Measurements from ENCODE around the gene GJA1. TPM values are rescaled to one million over a fixed set of nuclear protein-coding genes. Genes with fewer than 3 reads are reported as not detected.
"Not testable (repeated sequence)": the region's sequence is repeated elsewhere in the genome, so short reads cannot be mapped to it uniquely, and the experiment has no call there.

The GJA1 gene
- polyA plus RNA-seq, result 10 to 100 TPM; 21.5 to 76.7 TPM

GRCh38 chr6:121435444-121436069 is at the start of gene GJA1:
Gene GJA1 (plus strand): TSS chr6:121435646. CDS start chr6:121446848, 11,202 bp downstream.
- WGBS, 2 donors, result 17 to 31% methylated on average over 5 of the region's 5 CpGs
- no peaks in the 10 kb centered on the region for H3K27me3 ChIP-seq (ENCODE audit: control insufficient read depth in 1 of 2, insufficient read depth in 2 of 2, low read length in 2 of 2)
- peak within 1 kb of the TSS; percentile 80 to 94 for H3K27ac ChIP-seq (ENCODE audit: low read depth in 2 of 2, low read length in 1 of 2)
- no peaks in the 10 kb centered on the region for H3K9me3 ChIP-seq (ENCODE audit: control insufficient read depth in 2 of 2, insufficient read depth in 1 of 2, low read depth in 1 of 2, low read length in 1 of 2)
- H3K4me1 ChIP-seq (ENCODE audit: control insufficient read depth in 2 of 2, insufficient read depth in 2 of 2, low read length in 1 of 2), result no peaks in the 10 kb centered on the region
- H3K36me3 ChIP-seq (ENCODE audit: control insufficient read depth in 2 of 2, insufficient read depth in 2 of 2, low read length in 1 of 2), result no peaks in the 10 kb centered on the region
- H3K4me3 ChIP-seq (ENCODE audit: low read depth in 1 of 2, low read length in 2 of 2), result peak within 1 kb of the TSS; percentile 60 to 93

GRCh38 chr6:121386551-121386950 is 48.9 kb upstream of the GJA1 start:
- H3K4me3 ChIP-seq (ENCODE audit: low read depth in 1 of 2, low read length in 2 of 2); H3K27ac ChIP-seq (ENCODE audit: low read depth in 2 of 2, low read length in 1 of 2); H3K9me3 ChIP-seq (ENCODE audit: control insufficient read depth in 2 of 2, insufficient read depth in 1 of 2, low read depth in 1 of 2, low read length in 1 of 2); H3K4me1 ChIP-seq (ENCODE audit: control insufficient read depth in 2 of 2, insufficient read depth in 2 of 2, low read length in 1 of 2); H3K27me3 ChIP-seq (ENCODE audit: control insufficient read depth in 1 of 2, insufficient read depth in 2 of 2, low read length in 2 of 2); H3K36me3 ChIP-seq (ENCODE audit: control insufficient read depth in 2 of 2, insufficient read depth in 2 of 2, low read length in 1 of 2): not testable (repeated sequence)
- WGBS, 2 donors, result 91 to 94% methylated on average over 3 of the region's 3 CpGs

DNA sequence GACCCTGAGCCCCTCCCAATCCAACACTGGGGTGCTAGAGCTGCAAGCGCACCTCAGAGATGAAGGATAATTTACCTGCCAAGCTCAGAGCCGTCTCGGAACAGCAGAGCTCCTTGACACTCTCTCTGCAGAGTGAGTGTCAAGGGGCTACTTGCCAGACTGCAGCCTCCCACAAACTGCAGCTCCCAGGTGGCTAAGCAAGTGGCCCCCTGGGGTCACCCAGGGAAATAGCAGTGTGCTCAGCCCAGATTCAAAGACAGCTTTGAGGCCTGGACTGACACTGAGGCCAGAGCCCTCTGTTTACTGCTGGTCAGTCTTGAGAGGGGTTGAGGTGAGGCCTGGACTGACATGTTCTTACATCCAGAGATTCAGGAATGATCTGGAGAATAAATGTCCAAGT is 46.0 kb upstream of the GJA1 start:
- Histone ChIP-seq H3K27me3 (ENCODE audit: control insufficient read depth in 1 of 2, insufficient read depth in 2 of 2, low read length in 2 of 2) (no peaks in the 10 kb centered on the region), H3K4me1 (ENCODE audit: control insufficient read depth in 2 of 2, insufficient read depth in 2 of 2, low read length in 1 of 2) (no peaks in the 10 kb centered on the region), H3K9me3 (ENCODE audit: control insufficient read depth in 2 of 2, insufficient read depth in 1 of 2, low read depth in 1 of 2, low read length in 1 of 2) (no peaks in the 10 kb centered on the region), H3K27ac (ENCODE audit: low read depth in 2 of 2, low read length in 1 of 2) (no peak overlapping the region), H3K4me3 (ENCODE audit: low read depth in 1 of 2, low read length in 2 of 2) (no peak overlapping the region), H3K36me3 (ENCODE audit: control insufficient read depth in 2 of 2, insufficient read depth in 2 of 2, low read length in 1 of 2) (no peaks in the 10 kb centered on the region)
- 92 to 93% methylated on average over 3 of the region's 3 CpGs for WGBS, 2 donors

DNA sequence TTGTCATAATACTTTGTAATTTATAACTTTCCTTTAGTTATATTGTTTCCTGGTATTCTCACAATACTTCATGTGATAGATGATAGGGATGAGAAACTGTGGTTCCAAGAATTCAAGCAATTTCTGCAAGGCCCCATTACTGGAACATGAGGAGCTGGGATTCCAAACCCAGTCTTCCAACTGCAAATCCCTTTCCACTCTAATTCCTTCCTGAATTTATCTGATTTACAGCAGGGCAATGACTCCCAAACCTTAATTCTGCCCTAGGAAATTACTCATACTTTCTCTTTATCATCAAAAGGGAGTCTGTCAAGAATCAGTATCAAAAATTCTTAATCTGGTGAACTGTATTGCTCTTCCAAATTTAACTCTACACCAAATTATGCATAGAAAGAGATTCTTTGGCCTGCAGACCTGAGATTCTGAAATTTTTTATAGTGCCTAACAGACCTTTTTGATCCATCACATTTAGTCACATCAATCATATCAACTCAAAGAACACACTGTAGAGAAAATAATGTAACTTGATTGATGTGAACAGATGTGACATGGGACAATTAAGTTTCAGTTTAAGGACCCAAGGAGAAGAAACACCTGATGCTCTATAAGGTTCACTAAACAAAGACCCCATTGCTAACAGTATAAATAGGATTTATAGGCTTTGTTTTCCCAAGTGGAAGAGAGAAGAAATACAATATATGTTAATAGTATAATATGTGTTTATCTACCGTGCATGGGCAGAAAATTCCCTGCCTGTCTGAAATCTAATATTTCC is 41.5 kb upstream of the GJA1 start:
- Histone ChIP-seq H3K9me3 (ENCODE audit: control insufficient read depth in 2 of 2, insufficient read depth in 1 of 2, low read depth in 1 of 2, low read length in 1 of 2) (no peaks in the 10 kb centered on the region), H3K27me3 (ENCODE audit: control insufficient read depth in 1 of 2, insufficient read depth in 2 of 2, low read length in 2 of 2) (no peaks in the 10 kb centered on the region), H3K36me3 (ENCODE audit: control insufficient read depth in 2 of 2, insufficient read depth in 2 of 2, low read length in 1 of 2) (no peaks in the 10 kb centered on the region), H3K4me1 (ENCODE audit: control insufficient read depth in 2 of 2, insufficient read depth in 2 of 2, low read length in 1 of 2) (no peaks in the 10 kb centered on the region), H3K4me3 (ENCODE audit: low read depth in 1 of 2, low read length in 2 of 2) (no peak overlapping the region), H3K27ac (ENCODE audit: low read depth in 2 of 2, low read length in 1 of 2) (no peak overlapping the region)
- WGBS, 2 donors, result 76 to 81% methylated on average over 1 of the region's 1 CpG

- Histone ChIP-seq H3K9me3 (ENCODE audit: control insufficient read depth in 2 of 2, insufficient read depth in 1 of 2, low read depth in 1 of 2, low read length in 1 of 2) (no peaks in the 10 kb centered on the region), H3K36me3 (ENCODE audit: control insufficient read depth in 2 of 2, insufficient read depth in 2 of 2, low read length in 1 of 2) (no peaks in the 10 kb centered on the region), H3K4me1 (ENCODE audit: control insufficient read depth in 2 of 2, insufficient read depth in 2 of 2, low read length in 1 of 2) (no peaks in the 10 kb centered on the region), H3K4me3 (ENCODE audit: low read depth in 1 of 2, low read length in 2 of 2) (no peak overlapping the region), H3K27ac (ENCODE audit: low read depth in 2 of 2, low read length in 1 of 2) (no peak overlapping the region), H3K27me3 (ENCODE audit: control insufficient read depth in 1 of 2, insufficient read depth in 2 of 2, low read length in 2 of 2) (no peaks in the 10 kb centered on the region)
- 72 to 85% methylated on average over 4 of the region's 4 CpGs for WGBS, 2 donors
These were observed 39.7 kb upstream of the GJA1 start for GRCh38 chr6:121395736-121396135.

- H3K27ac ChIP-seq (ENCODE audit: low read depth in 2 of 2, low read length in 1 of 2); H3K36me3 ChIP-seq (ENCODE audit: control insufficient read depth in 2 of 2, insufficient read depth in 2 of 2, low read length in 1 of 2); H3K9me3 ChIP-seq (ENCODE audit: control insufficient read depth in 2 of 2, insufficient read depth in 1 of 2, low read depth in 1 of 2, low read length in 1 of 2); H3K27me3 ChIP-seq (ENCODE audit: control insufficient read depth in 1 of 2, insufficient read depth in 2 of 2, low read length in 2 of 2); H3K4me1 ChIP-seq (ENCODE audit: control insufficient read depth in 2 of 2, insufficient read depth in 2 of 2, low read length in 1 of 2); H3K4me3 ChIP-seq (ENCODE audit: low read depth in 1 of 2, low read length in 2 of 2): not testable (repeated sequence)
- WGBS, 2 donors, result 87 to 88% methylated on average over 6 of the region's 6 CpGs
These were observed 38.3 kb upstream of the GJA1 start for GRCh38 chr6:121397188-121397587.

- Histone ChIP-seq H3K9me3 (ENCODE audit: control insufficient read depth in 2 of 2, insufficient read depth in 1 of 2, low read depth in 1 of 2, low read length in 1 of 2) (no peaks in the 10 kb centered on the region), H3K4me3 (ENCODE audit: low read depth in 1 of 2, low read length in 2 of 2) (no peak overlapping the region), H3K27me3 (ENCODE audit: control insufficient read depth in 1 of 2, insufficient read depth in 2 of 2, low read length in 2 of 2) (no peaks in the 10 kb centered on the region), H3K36me3 (ENCODE audit: control insufficient read depth in 2 of 2, insufficient read depth in 2 of 2, low read length in 1 of 2) (no peaks in the 10 kb centered on the region), H3K4me1 (ENCODE audit: control insufficient read depth in 2 of 2, insufficient read depth in 2 of 2, low read length in 1 of 2) (no peaks in the 10 kb centered on the region), H3K27ac (ENCODE audit: low read depth in 2 of 2, low read length in 1 of 2) (no peak overlapping the region)
- 59 to 64% methylated on average over 2 of the region's 2 CpGs for WGBS, 2 donors
These were observed 37.3 kb upstream of the GJA1 start for GRCh38 chr6:121398127-121398526.

DNA sequence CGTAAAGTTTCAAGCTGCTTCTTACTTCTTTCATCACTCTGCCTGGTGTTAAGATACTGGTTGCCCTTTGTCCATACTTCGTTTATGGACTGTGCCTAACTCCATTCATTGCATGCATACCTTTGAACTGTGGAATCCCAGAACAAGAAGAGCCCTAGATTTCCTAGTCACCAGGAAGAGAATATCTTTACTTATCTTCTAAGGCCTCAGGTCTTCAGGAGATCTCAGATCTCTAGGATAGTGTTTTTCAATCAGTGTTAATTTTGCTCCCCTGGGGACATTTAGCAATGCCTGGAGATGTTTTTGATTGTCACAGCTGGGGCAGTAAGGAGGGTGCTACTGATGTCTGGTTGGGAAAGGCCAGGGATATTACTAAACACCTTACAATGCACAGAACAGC is 35.5 kb upstream of the GJA1 start:
- no peaks in the 10 kb centered on the region for H3K9me3 ChIP-seq (ENCODE audit: control insufficient read depth in 2 of 2, insufficient read depth in 1 of 2, low read depth in 1 of 2, low read length in 1 of 2)
- 66 to 82% methylated on average over 2 of the region's 2 CpGs for WGBS, 2 donors
- H3K4me3 ChIP-seq (ENCODE audit: low read depth in 1 of 2, low read length in 2 of 2), result no peak overlapping the region
- no peaks in the 10 kb centered on the region for H3K4me1 ChIP-seq (ENCODE audit: control insufficient read depth in 2 of 2, insufficient read depth in 2 of 2, low read length in 1 of 2)
- no peaks in the 10 kb centered on the region for H3K36me3 ChIP-seq (ENCODE audit: control insufficient read depth in 2 of 2, insufficient read depth in 2 of 2, low read length in 1 of 2)
- no peaks in the 10 kb centered on the region for H3K27me3 ChIP-seq (ENCODE audit: control insufficient read depth in 1 of 2, insufficient read depth in 2 of 2, low read length in 2 of 2)
- H3K27ac ChIP-seq (ENCODE audit: low read depth in 2 of 2, low read length in 1 of 2), result no peak overlapping the region

DNA sequence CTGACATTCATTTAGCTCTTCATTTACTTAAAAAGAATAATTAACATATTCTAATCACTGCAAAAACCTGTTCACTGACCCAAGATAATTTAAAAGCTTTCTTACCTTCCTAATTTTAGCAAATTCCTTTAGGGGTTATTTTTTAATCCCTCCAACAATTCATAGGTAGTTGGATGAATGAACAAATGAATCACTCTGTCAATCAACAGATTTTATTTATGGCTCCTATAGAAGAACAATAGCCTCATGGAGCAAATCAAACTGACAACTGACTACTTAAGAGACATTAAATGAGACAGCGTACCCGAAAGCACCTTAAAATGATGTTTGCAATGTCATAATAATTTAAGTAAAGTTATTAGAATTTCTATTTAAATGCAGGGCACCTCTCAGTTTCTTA is 31.5 kb upstream of the GJA1 start:
- H3K4me3 ChIP-seq (ENCODE audit: low read depth in 1 of 2, low read length in 2 of 2), result no peak overlapping the region
- no peaks in the 10 kb centered on the region for H3K36me3 ChIP-seq (ENCODE audit: control insufficient read depth in 2 of 2, insufficient read depth in 2 of 2, low read length in 1 of 2)
- H3K4me1 ChIP-seq (ENCODE audit: control insufficient read depth in 2 of 2, insufficient read depth in 2 of 2, low read length in 1 of 2), result no peaks in the 10 kb centered on the region
- no peaks in the 10 kb centered on the region for H3K27me3 ChIP-seq (ENCODE audit: control insufficient read depth in 1 of 2, insufficient read depth in 2 of 2, low read length in 2 of 2)
- H3K9me3 ChIP-seq (ENCODE audit: control insufficient read depth in 2 of 2, insufficient read depth in 1 of 2, low read depth in 1 of 2, low read length in 1 of 2), result no peaks in the 10 kb centered on the region
- 78 to 94% methylated on average over 2 of the region's 2 CpGs for WGBS, 2 donors
- H3K27ac ChIP-seq (ENCODE audit: low read depth in 2 of 2, low read length in 1 of 2), result no peak overlapping the region

DNA sequence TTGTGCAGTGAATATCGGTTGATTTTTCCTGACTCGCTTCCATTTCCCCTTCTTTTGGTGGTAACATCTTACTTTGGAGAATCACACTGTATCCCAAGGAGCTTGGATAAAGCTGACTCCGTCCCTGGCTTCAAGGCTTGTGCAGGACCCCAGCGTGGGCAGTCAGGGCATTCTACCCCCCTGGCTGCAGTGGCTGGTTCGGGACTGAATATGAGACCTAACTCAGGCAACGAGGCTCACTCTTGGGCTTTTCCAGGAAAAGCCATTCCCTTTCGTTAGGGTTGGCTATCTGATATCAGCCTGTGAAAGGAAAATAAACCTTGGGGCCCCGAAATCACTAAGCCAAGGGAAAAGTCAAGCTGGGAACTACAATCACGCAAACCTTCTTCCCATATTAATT is 30.1 kb upstream of the GJA1 start:
- Histone ChIP-seq H3K4me1 (ENCODE audit: control insufficient read depth in 2 of 2, insufficient read depth in 2 of 2, low read length in 1 of 2) (no peaks in the 10 kb centered on the region), H3K27ac (ENCODE audit: low read depth in 2 of 2, low read length in 1 of 2) (no peak overlapping the region), H3K4me3 (ENCODE audit: low read depth in 1 of 2, low read length in 2 of 2) (no peak overlapping the region), H3K27me3 (ENCODE audit: control insufficient read depth in 1 of 2, insufficient read depth in 2 of 2, low read length in 2 of 2) (no peaks in the 10 kb centered on the region), H3K36me3 (ENCODE audit: control insufficient read depth in 2 of 2, insufficient read depth in 2 of 2, low read length in 1 of 2) (no peaks in the 10 kb centered on the region), H3K9me3 (ENCODE audit: control insufficient read depth in 2 of 2, insufficient read depth in 1 of 2, low read depth in 1 of 2, low read length in 1 of 2) (no peaks in the 10 kb centered on the region)
- 63 to 73% methylated on average over 9 of the region's 9 CpGs for WGBS, 2 donors

Measured in esophagus (tissue), 2 donors.